ENCODE data around the gene ATG16L2. TPM values are rescaled to one million over a fixed set of nuclear protein-coding genes. Genes with fewer than 3 reads are reported as not detected.

The ATG16L2 gene
- total RNA-seq, 1 experiment from 2014 or later, result 17.3 TPM

DNA sequence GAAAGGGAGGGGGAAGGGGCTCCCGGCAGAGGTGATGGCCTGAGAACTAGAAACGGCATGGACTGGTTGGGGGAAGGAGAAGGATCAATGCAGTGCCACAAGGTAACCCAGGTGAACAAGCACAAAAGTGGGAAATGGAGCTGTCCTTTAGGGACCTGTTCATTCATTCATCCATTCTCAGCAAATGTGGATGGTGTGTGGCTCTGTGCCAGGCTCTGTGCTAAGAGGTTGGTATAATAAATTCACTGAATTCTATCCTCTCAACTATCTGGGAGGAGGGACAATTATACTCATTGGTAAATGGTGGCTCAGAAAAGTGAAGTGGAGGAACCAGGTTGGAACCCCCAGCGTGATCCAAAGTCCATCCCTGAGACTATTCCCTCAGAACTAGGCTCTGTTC, 43.4 kb upstream of the ATG16L2 start:
- no peaks in the 10 kb centered on the region for H3K79me1 ChIP-seq (ENCODE audit: insufficient read depth, low read depth, low read length, poor library complexity, severe bottlenecking)
- Mint-ChIP-seq H3K27me3 (ENCODE audit: low read depth) (no peaks in the 10 kb centered on the region; the same call in 1 of the 2 replicates), H3K36me3 (ENCODE audit: insufficient read depth in 1 of 3, low read depth in 3 of 3) (no peaks in the 10 kb centered on the region), H3K4me1 (peaks cover 22 to 38% of the 10 kb centered on the region in 2 experiments), H3K27ac (no peak overlapping the region), H3K4me3 (no peak overlapping the region), H3K9me3 (no peaks in the 10 kb centered on the region)
- WGBS (ENCODE audit: extremely low coverage, insufficient read length, low lambda C conversion rate), result no CpG with 5 or more reads among the region's 3 CpGs
- no peaks in the 10 kb centered on the region for H3K23me2 ChIP-seq (ENCODE audit: insufficient read length, low read depth, low read length, poor library complexity, severe bottlenecking)
- H2AK5ac ChIP-seq (ENCODE audit: insufficient read length, low read length), result no peak overlapping the region
- no peaks in the 10 kb centered on the region for H4K20me1 ChIP-seq (ENCODE audit: control insufficient read depth, insufficient read depth, insufficient read length)
- H3K23ac ChIP-seq (ENCODE audit: insufficient read length, low read depth, low read length), result no peak overlapping the region
- TF ChIP-seq, protein P1, sequence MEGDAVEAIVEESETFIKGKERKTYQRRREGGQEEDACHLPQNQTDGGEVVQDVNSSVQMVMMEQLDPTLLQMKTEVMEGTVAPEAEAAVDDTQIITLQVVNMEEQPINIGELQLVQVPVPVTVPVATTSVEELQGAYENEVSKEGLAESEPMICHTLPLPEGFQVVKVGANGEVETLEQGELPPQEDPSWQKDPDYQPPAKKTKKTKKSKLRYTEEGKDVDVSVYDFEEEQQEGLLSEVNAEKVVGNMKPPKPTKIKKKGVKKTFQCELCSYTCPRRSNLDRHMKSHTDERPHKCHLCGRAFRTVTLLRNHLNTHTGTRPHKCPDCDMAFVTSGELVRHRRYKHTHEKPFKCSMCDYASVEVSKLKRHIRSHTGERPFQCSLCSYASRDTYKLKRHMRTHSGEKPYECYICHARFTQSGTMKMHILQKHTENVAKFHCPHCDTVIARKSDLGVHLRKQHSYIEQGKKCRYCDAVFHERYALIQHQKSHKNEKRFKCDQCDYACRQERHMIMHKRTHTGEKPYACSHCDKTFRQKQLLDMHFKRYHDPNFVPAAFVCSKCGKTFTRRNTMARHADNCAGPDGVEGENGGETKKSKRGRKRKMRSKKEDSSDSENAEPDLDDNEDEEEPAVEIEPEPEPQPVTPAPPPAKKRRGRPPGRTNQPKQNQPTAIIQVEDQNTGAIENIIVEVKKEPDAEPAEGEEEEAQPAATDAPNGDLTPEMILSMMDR (conservative IDR thresholded peaks at IDR 0.05), result no peak
- H4K91ac ChIP-seq (ENCODE audit: insufficient read length, low read depth, low read length), result no peak overlapping the region
- no peak overlapping the region for H2BK15ac ChIP-seq (ENCODE audit: low read depth, low read length)
- no peak overlapping the region for H3T11ph ChIP-seq (ENCODE audit: low read length)
- no peaks in the 10 kb centered on the region for H3K4me1 ChIP-seq (ENCODE audit: insufficient read depth, low read length)
- H2BK5ac ChIP-seq (ENCODE audit: insufficient read length, low read length), result no peak overlapping the region
- no peak overlapping the region for H4K8ac ChIP-seq (replicated peaks; ENCODE audit: insufficient read length, low read depth, low read length)
- H2AFZ ChIP-seq (ENCODE audit: low read length), result no peak overlapping the region
- H2BK20ac ChIP-seq (ENCODE audit: low read depth, low read length, poor library complexity, severe bottlenecking), result no peak overlapping the region
- H4K5ac ChIP-seq (ENCODE audit: insufficient read length, low read depth, low read length), result no peak overlapping the region
- no peak overlapping the region for H3K14ac ChIP-seq (ENCODE audit: insufficient read depth, low read length)
- no peak for DNase-seq
- H3K27ac ChIP-seq (ENCODE audit: insufficient read length, low read depth, low read length), result no peak overlapping the region
- H2BK12ac ChIP-seq (ENCODE audit: insufficient read length, low read depth, low read length), result no peak overlapping the region
- H3K79me2 ChIP-seq (ENCODE audit: insufficient read depth, low read length), result no peaks in the 10 kb centered on the region
- no peaks in the 10 kb centered on the region for H3K9me3 ChIP-seq (ENCODE audit: control insufficient read depth, low read depth, low read length)
- H3K4ac ChIP-seq (ENCODE audit: low read depth, low read length), result no peak overlapping the region
- H3K4me2 ChIP-seq (ENCODE audit: insufficient read depth, insufficient read length, low read length), result no peak overlapping the region
- no peak overlapping the region for H2BK120ac ChIP-seq (ENCODE audit: low read depth, low read length, poor library complexity, severe bottlenecking)
- H3K27me3 ChIP-seq (ENCODE audit: insufficient read depth, low read length), result no peaks in the 10 kb centered on the region
- H3K56ac ChIP-seq (ENCODE audit: insufficient read length, low read depth, low read length), result no peak overlapping the region
- no peak overlapping the region for H3K9ac ChIP-seq (ENCODE audit: extremely low read depth, insufficient read length, low read length)
- no peak overlapping the region for H3K18ac ChIP-seq (ENCODE audit: insufficient read length, low read depth, low read length)
